Cardiac septum (tissue), 1 donor: ENCODE results near the gene CCT4. TPM values are rescaled to one million over a fixed set of nuclear protein-coding genes. Genes with fewer than 3 reads are reported as not detected.

Experiments used
- DNase-seq: peaks from one replicate; pipeline ENCODE4 v3.0.0-alpha.2; 2020; ENCODE audit warnings: low spot score
- intact Hi-C: fragments of 100-400 bp; cut with DNase I; formaldehyde crosslinking; loops from one replicate; pipeline ENCODE4 v1.14.0; 2022
- total RNA-seq: library from RNA; stranded (reverse); fragmentation: NEBNext Ultra II Directional; extraction: Animal tissue kit (Norgen Biotek cat#: 25700); gene quantifications from one replicate; pipeline ENCODE4 v1.2.1, GENCODE V29; 2021
- donor health status: DM: no; HTN: no; CAD: no.

The CCT4 gene
- total RNA-seq, 1 donor from 2014 or later: 91.8 TPM

GRCh38 chr2:61833971-61834370 lies 54.5 kb downstream of the CCT4 start:
- intact Hi-C loops: no loop called here
- no peak for DNase-seq

- intact Hi-C loops: no loop called here
These were observed 56.1 kb downstream of the CCT4 start for GRCh38 chr2:61832183-61832841.

GRCh38 chr2:61822255-61822654 lies 66.2 kb downstream of the CCT4 start:
- DNase-seq: no peak
- intact Hi-C loops: no loop called here

More at GRCh38 chr2:61832183-61832841, 56.1 kb downstream of the CCT4 start:
- no peak for DNase-seq

Other genes starting within 250 kb of the CCT4 start
- gene FAM161A, start 34.6 kb downstream of the CCT4 start, total RNA-seq: 1.9 TPM
- gene COMMD1, start 17.0 kb upstream of the CCT4 start, total RNA-seq: 56.0 TPM